Nephron progenitor cell (in vitro differentiated cells): ENCODE results near the gene MORN3.
"Not testable (repeated sequence)": the region's sequence is repeated elsewhere in the genome, so short reads cannot be mapped to it uniquely, and the experiment has no call there.

ENCODE experiments used
- DNase-seq: peaks from one replicate; pipeline ENCODE4 v3.0.0; 2021
- H3K27ac Mint-ChIP-seq: 2 replicates; pipeline ENCODE4 v1.8.0; 2021; ENCODE audit warnings: mild to moderate bottlenecking, moderate library complexity, mixed read lengths
- H3K27me3 Mint-ChIP-seq: 2 replicates; pipeline ENCODE4 v1.8.0; 2021; ENCODE audit warnings: mild to moderate bottlenecking, low read depth, mixed read lengths; ENCODE audit not compliant: poor library complexity
- H3K36me3 Mint-ChIP-seq: 2 replicates; pipeline ENCODE4 v1.8.0; 2021; ENCODE audit warnings: low read depth, mixed read lengths
- H3K4me1 Mint-ChIP-seq: 2 replicates; pipeline ENCODE4 v1.8.0; 2021; ENCODE audit warnings: mixed read lengths
- H3K4me3 Mint-ChIP-seq: 2 replicates; pipeline ENCODE4 v1.8.0; 2021; ENCODE audit warnings: mild to moderate bottlenecking, moderate library complexity, mixed read lengths
- H3K9me3 Mint-ChIP-seq: 2 replicates; pipeline ENCODE4 v1.8.0; 2021; ENCODE audit warnings: mild to moderate bottlenecking, moderate library complexity, mixed read lengths
- CTCF ChIP-seq: fragments of 200-600 bp; sonication (generic); IDR thresholded peaks from 2 replicates; pipeline ENCODE4 v1.5.0; 2021; ENCODE audit warnings: antibody characterized with exemption

MORN3 gene

GRCh38 chr12:121637231-121637914 lies 32.1 kb downstream of the MORN3 start:
- no peaks in the 10 kb centered on the region for H3K27me3 Mint-ChIP-seq
- TF ChIP-seq CTCF: no peak
- H3K36me3 Mint-ChIP-seq: peaks cover 18% of the 10 kb centered on the region
- no peak overlapping the region for H3K4me3 Mint-ChIP-seq
- H3K27ac Mint-ChIP-seq: peak overlapping the region; percentile 85
- H3K9me3 Mint-ChIP-seq: peaks cover 3% of the 10 kb centered on the region
- peaks cover 32% of the 10 kb centered on the region for H3K4me1 Mint-ChIP-seq
- no peak for DNase-seq

- H3K36me3 Mint-ChIP-seq: peaks cover 18% of the 10 kb centered on the region
- no peak for TF ChIP-seq CTCF
- peaks cover 56% of the 10 kb centered on the region for H3K4me1 Mint-ChIP-seq
- DNase-seq: no peak
- H3K27ac Mint-ChIP-seq: peak overlapping the region; percentile 51
- peaks cover 3% of the 10 kb centered on the region for H3K9me3 Mint-ChIP-seq
- no peaks in the 10 kb centered on the region for H3K27me3 Mint-ChIP-seq
- H3K4me3 Mint-ChIP-seq: no peak overlapping the region
These were observed 34.6 kb downstream of the MORN3 start for GRCh38 chr12:121634836-121635235.

- peaks cover 18% of the 10 kb centered on the region for H3K36me3 Mint-ChIP-seq
- not testable (repeated sequence) for H3K27me3 Mint-ChIP-seq, H3K4me3 Mint-ChIP-seq, H3K9me3 Mint-ChIP-seq, H3K27ac Mint-ChIP-seq, DNase-seq
- H3K4me1 Mint-ChIP-seq: peaks cover 66% of the 10 kb centered on the region
These were observed 35.6 kb downstream of the MORN3 start for GRCh38 chr12:121633833-121634196.

GRCh38 chr12:121632069-121632970 lies 37.1 kb downstream of the MORN3 start:
- DNase-seq: no peak
- Mint-ChIP-seq H3K27ac (peak overlapping the region; percentile 86), H3K4me3 (peak overlapping the region; percentile 23), H3K36me3 (peaks cover 18% of the 10 kb centered on the region), H3K27me3 (no peaks in the 10 kb centered on the region), H3K9me3 (peaks cover 3% of the 10 kb centered on the region), H3K4me1 (peaks cover 72% of the 10 kb centered on the region)
- no peak for TF ChIP-seq CTCF

GRCh38 chr12:121630791-121631355 lies 38.6 kb downstream of the MORN3 start:
- H3K4me3 Mint-ChIP-seq: no peak overlapping the region
- H3K9me3 Mint-ChIP-seq: peaks cover 3% of the 10 kb centered on the region
- peaks cover 18% of the 10 kb centered on the region for H3K36me3 Mint-ChIP-seq
- no peak for DNase-seq
- peak overlapping the region; percentile 64 for H3K27ac Mint-ChIP-seq
- H3K27me3 Mint-ChIP-seq: no peaks in the 10 kb centered on the region
- H3K4me1 Mint-ChIP-seq: peaks cover 71% of the 10 kb centered on the region
- no peak for TF ChIP-seq CTCF

- H3K27ac Mint-ChIP-seq: no peak overlapping the region
- no peak for DNase-seq
- H3K27me3 Mint-ChIP-seq: no peaks in the 10 kb centered on the region
- TF ChIP-seq CTCF: no peak
- H3K4me1 Mint-ChIP-seq: peaks cover 70% of the 10 kb centered on the region
- peaks cover 10% of the 10 kb centered on the region for H3K36me3 Mint-ChIP-seq
- H3K4me3 Mint-ChIP-seq: peak overlapping the region; percentile 86
- H3K9me3 Mint-ChIP-seq: no peaks in the 10 kb centered on the region
These were observed 40.9 kb downstream of the MORN3 start for GRCh38 chr12:121628536-121628935.
